ENCODE measurements around the gene HOXB6. TPM values are rescaled to one million over a fixed set of nuclear protein-coding genes. Genes with fewer than 3 reads are reported as not detected.

HOXB6 gene
- total RNA-seq, 1 donor from 2014 or later = not detected

DNA sequence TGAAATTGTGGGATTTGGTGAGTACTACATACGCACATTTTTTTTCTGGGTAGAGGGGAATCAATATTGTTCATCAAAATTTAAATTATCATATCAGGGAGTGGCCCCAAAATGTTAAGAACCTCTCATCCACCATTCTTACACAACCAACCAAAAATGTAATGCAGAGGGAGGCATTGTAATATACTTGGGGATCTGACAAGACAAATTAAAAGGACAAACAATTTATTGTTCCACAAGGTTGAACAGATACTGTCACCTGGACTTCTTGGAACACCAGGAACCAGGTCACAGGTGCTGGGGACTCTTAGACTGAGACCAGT lies 36.0 kb upstream of the HOXB6 start:
- Histone ChIP-seq H3K79me2 (ENCODE audit: low read depth) (no peaks in the 10 kb centered on the region), H3K9ac (no peak overlapping the region), H4K20me1 (ENCODE audit: low read depth) (peaks cover 74% of the 10 kb centered on the region), H3K4me1 (no peaks in the 10 kb centered on the region), H3K4me3 (no peak overlapping the region), H3K27ac (no peak overlapping the region), H3K27me3 (peaks cover 100% of the 10 kb centered on the region), H3F3A (ENCODE audit: low read depth) (no peaks in the 10 kb centered on the region), H3K9me3 (ENCODE audit: low read depth) (no peaks in the 10 kb centered on the region), H3K4me2 (no peak overlapping the region), H3K36me3 (no peaks in the 10 kb centered on the region), H2AFZ (replicated peaks) (no peak overlapping the region)
- no peak overlapping the region for H3K27ac Mint-ChIP-seq
- TF ChIP-seq EZH2phosphoT487 (IDR thresholded peaks at IDR 0.05) (no peak), EZH2 (IDR thresholded peaks at IDR 0.05) (no peak)
- TF ChIP-seq, protein P1, sequence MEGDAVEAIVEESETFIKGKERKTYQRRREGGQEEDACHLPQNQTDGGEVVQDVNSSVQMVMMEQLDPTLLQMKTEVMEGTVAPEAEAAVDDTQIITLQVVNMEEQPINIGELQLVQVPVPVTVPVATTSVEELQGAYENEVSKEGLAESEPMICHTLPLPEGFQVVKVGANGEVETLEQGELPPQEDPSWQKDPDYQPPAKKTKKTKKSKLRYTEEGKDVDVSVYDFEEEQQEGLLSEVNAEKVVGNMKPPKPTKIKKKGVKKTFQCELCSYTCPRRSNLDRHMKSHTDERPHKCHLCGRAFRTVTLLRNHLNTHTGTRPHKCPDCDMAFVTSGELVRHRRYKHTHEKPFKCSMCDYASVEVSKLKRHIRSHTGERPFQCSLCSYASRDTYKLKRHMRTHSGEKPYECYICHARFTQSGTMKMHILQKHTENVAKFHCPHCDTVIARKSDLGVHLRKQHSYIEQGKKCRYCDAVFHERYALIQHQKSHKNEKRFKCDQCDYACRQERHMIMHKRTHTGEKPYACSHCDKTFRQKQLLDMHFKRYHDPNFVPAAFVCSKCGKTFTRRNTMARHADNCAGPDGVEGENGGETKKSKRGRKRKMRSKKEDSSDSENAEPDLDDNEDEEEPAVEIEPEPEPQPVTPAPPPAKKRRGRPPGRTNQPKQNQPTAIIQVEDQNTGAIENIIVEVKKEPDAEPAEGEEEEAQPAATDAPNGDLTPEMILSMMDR (IDR thresholded peaks at IDR 0.05) = no peak
- peaks cover 95% of the 10 kb centered on the region for H3K27me3 Mint-ChIP-seq (ENCODE audit: insufficient read depth, low read depth)
- H3K4me3 Mint-ChIP-seq = no peak overlapping the region
- H3K36me3 Mint-ChIP-seq = peaks cover 2% of the 10 kb centered on the region
- H3K9me3 Mint-ChIP-seq = peaks cover 8% of the 10 kb centered on the region
- peaks cover 2% of the 10 kb centered on the region for H3K4me1 Mint-ChIP-seq
- no peak for DNase-seq (ENCODE audit: low spot score)

GRCh38 chr17:48639982-48640857 lies 35.4 kb upstream of the HOXB6 start:
- H3K4me2 ChIP-seq = no peak overlapping the region
- no peak overlapping the region for H3K27ac Mint-ChIP-seq
- peaks cover 100% of the 10 kb centered on the region for H3K27me3 ChIP-seq
- DNase-seq (ENCODE audit: low spot score) = no peak
- H3K27me3 Mint-ChIP-seq (ENCODE audit: insufficient read depth, low read depth) = peaks cover 95% of the 10 kb centered on the region
- H3F3A ChIP-seq (ENCODE audit: low read depth) = no peaks in the 10 kb centered on the region
- H4K20me1 ChIP-seq (ENCODE audit: low read depth) = peaks cover 70% of the 10 kb centered on the region
- TF ChIP-seq EZH2 (IDR thresholded peaks at IDR 0.05) (no peak), EZH2phosphoT487 (IDR thresholded peaks at IDR 0.05) (no peak)
- TF ChIP-seq, protein P1 (IDR thresholded peaks at IDR 0.05) = no peak
- no peak overlapping the region for H3K27ac ChIP-seq
- H3K4me3 ChIP-seq = no peak overlapping the region
- H3K9me3 ChIP-seq (ENCODE audit: low read depth) = no peaks in the 10 kb centered on the region
- no peaks in the 10 kb centered on the region for H3K4me1 ChIP-seq
- no peak overlapping the region for H2AFZ ChIP-seq (replicated peaks)
- H3K36me3 Mint-ChIP-seq = peaks cover 2% of the 10 kb centered on the region
- H3K4me1 Mint-ChIP-seq = peaks cover 2% of the 10 kb centered on the region
- no peak overlapping the region for H3K9ac ChIP-seq
- no peaks in the 10 kb centered on the region for H3K36me3 ChIP-seq
- H3K4me3 Mint-ChIP-seq = no peak overlapping the region
- H3K9me3 Mint-ChIP-seq = peaks cover 9% of the 10 kb centered on the region
- no peaks in the 10 kb centered on the region for H3K79me2 ChIP-seq (ENCODE audit: low read depth)

- no peaks in the 10 kb centered on the region for H3K4me1 ChIP-seq
- peaks cover 95% of the 10 kb centered on the region for H3K27me3 Mint-ChIP-seq (ENCODE audit: insufficient read depth, low read depth)
- peaks cover 13% of the 10 kb centered on the region for H3K9me3 Mint-ChIP-seq
Observed at GRCh38 chr17:48639136-48639535, 34.4 kb upstream of the HOXB6 start.

More at GRCh38 chr17:48639136-48639535, 34.4 kb upstream of the HOXB6 start:
- Histone ChIP-seq H4K20me1 (ENCODE audit: low read depth) (peaks cover 68% of the 10 kb centered on the region), H3K9me3 (ENCODE audit: low read depth) (no peaks in the 10 kb centered on the region), H3K36me3 (no peaks in the 10 kb centered on the region), H3K79me2 (ENCODE audit: low read depth) (no peaks in the 10 kb centered on the region), H3K4me2 (no peak overlapping the region), H2AFZ (replicated peaks) (no peak overlapping the region), H3K27me3 (peaks cover 100% of the 10 kb centered on the region), H3K9ac (no peak overlapping the region), H3K27ac (no peak overlapping the region), H3F3A (ENCODE audit: low read depth) (no peaks in the 10 kb centered on the region), H3K4me3 (no peak overlapping the region)
- no peak for DNase-seq (ENCODE audit: low spot score)
- H3K4me3 Mint-ChIP-seq = no peak overlapping the region
- H3K27ac Mint-ChIP-seq = no peak overlapping the region
- no peak for TF ChIP-seq EZH2phosphoT487 (IDR thresholded peaks at IDR 0.05)
- TF ChIP-seq EZH2 (IDR thresholded peaks at IDR 0.05) = no peak
- TF ChIP-seq, protein P1 (IDR thresholded peaks at IDR 0.05) = no peak
- peaks cover 2% of the 10 kb centered on the region for H3K36me3 Mint-ChIP-seq
- H3K4me1 Mint-ChIP-seq = peaks cover 2% of the 10 kb centered on the region
